ENCODE measurements around the gene RMI2.
A peak's percentile ranks its signal among the peaks of the same experiment; 100 is the strongest.
"Not testable (repeated sequence)": the region's sequence is repeated elsewhere in the genome, so short reads cannot be mapped to it uniquely, and the experiment has no call there.

RMI2 gene

GRCh38 chr16:11345040-11345862, at the start of gene RMI2:
RMI2 (plus strand) TSS chr16:11345459; CDS start chr16:11345472, 13 bp downstream.
- DNase-seq (ENCODE audit: low read depth in 2 of 2): peak; percentile 92 to 95

- no peak for DNase-seq (ENCODE audit: low read depth in 2 of 2)
These were observed 49.6 kb upstream of the RMI2 start for GRCh38 chr16:11295672-11296071.

GRCh38 chr16:11296351-11296705, 48.9 kb upstream of the RMI2 start:
- no peak for DNase-seq (ENCODE audit: low read depth in 2 of 2)

GRCh38 chr16:11296706-11297491, 48.4 kb upstream of the RMI2 start:
- no peak for DNase-seq (ENCODE audit: low read depth in 2 of 2)

GRCh38 chr16:11297492-11298142, 47.6 kb upstream of the RMI2 start:
- DNase-seq (ENCODE audit: low read depth in 2 of 2): peak; percentile 32 to 56

- DNase-seq (ENCODE audit: low read depth in 2 of 2): no peak
These were observed 46.9 kb upstream of the RMI2 start for GRCh38 chr16:11298143-11298900.

GRCh38 chr16:11298950-11299547, 46.2 kb upstream of the RMI2 start:
- DNase-seq (ENCODE audit: low read depth in 2 of 2): not testable (repeated sequence)

GRCh38 chr16:11299865-11300559, 45.2 kb upstream of the RMI2 start:
- no peak for DNase-seq (ENCODE audit: low read depth in 2 of 2)

GRCh38 chr16:11300560-11300892, 44.7 kb upstream of the RMI2 start:
- no peak for DNase-seq (ENCODE audit: low read depth in 2 of 2)

GRCh38 chr16:11301645-11302501, 43.4 kb upstream of the RMI2 start:
- no peak for DNase-seq (ENCODE audit: low read depth in 2 of 2)

GRCh38 chr16:11302977-11303376, 42.3 kb upstream of the RMI2 start:
- DNase-seq (ENCODE audit: low read depth in 2 of 2): no peak

GRCh38 chr16:11303405-11304138, 41.7 kb upstream of the RMI2 start:
- DNase-seq (ENCODE audit: low read depth in 2 of 2): no peak

- no peak for DNase-seq (ENCODE audit: low read depth in 2 of 2)
These were observed 38.9 kb upstream of the RMI2 start for GRCh38 chr16:11306381-11306780.

- no peak for DNase-seq (ENCODE audit: low read depth in 2 of 2)
These were observed 38.1 kb upstream of the RMI2 start for GRCh38 chr16:11306997-11307638.

- no peak for DNase-seq (ENCODE audit: low read depth in 2 of 2)
These were observed 37.4 kb upstream of the RMI2 start for GRCh38 chr16:11307639-11308492.

GRCh38 chr16:11308493-11309283, 36.6 kb upstream of the RMI2 start:
- no peak for DNase-seq (ENCODE audit: low read depth in 2 of 2)

All from stimulated activated CD4-positive, alpha-beta T cell treated with anti-CD3 and anti-CD28 coated beads, Interleukin-12 subunit alpha, Interleukin-12 subunit beta, amount 100 ng/mL, for 24 hours (primary cell).